HepG2 (cell line): ENCODE measurements around the gene CADM2. TPM values are rescaled to one million over a fixed set of nuclear protein-coding genes. Genes with fewer than 3 reads are reported as not detected.
A peak's percentile ranks its signal among the peaks of the same experiment; 100 is the strongest.

Source experiments
- ATAC-seq: fragments of 200-7000 bp; cut with Tn5 transposase; 3 replicates; pipeline ENCODE4 v1.9.1; 2020; ENCODE audit warnings: mild to moderate bottlenecking, moderate library complexity
- BruUV-seq: library from RNA; stranded (reverse); fragments of 400-500 nt; replicated peaks from 2 replicates; lab custom pipeline; 2021; lab: Mats Ljungman, UMichigan
- CTCF ChIA-PET: fragments of 300-600 bp; formaldehyde crosslinking; extraction: SDS; loops from one replicate; lab custom pipeline; 2021; ENCODE audit warnings: low total read pairs, inconsistent platforms, low intra/inter-chr PET ratio; lab: Yijun Ruan, JAX
- POLR2A ChIA-PET: fragments of 350-600 bp; sonication (Branson Sonifier 250); formaldehyde crosslinking; loops from one replicate; lab custom pipeline; 2020; ENCODE audit warnings: antibody characterized with exemption, inconsistent platforms; lab: Yijun Ruan, JAX
- DNase-seq: peaks from one replicate; pipeline ENCODE4 v3.0.0-alpha.2; 2015; ENCODE audit warnings: low spot score
- FAIRE-seq: peaks from 3 replicates; lab custom pipeline; 2011; peaks lifted over from hg19 to GRCh38; lab: Jason Lieb, UNC
- H2AFZ ChIP-seq: one replicate; pipeline ENCODE4 v1.6.1; 2011; ENCODE audit warnings: low read length, inconsistent platforms
- H3K27ac ChIP-seq: fragments of 300-600 bp; 3 replicates; pipeline ENCODE4 v1.8.0; 2011; ENCODE audit warnings: mixed run types, mild to moderate bottlenecking, mixed read lengths, low read length, inconsistent platforms; ENCODE audit not compliant: insufficient read depth; ENCODE audit errors: extremely low read length
- H3K27me3 ChIP-seq, 2 experiments: fragments of 200-600 bp in 1 of 2; 2 replicates in 1 of 2; 3 replicates in 1 of 2; pipeline versions ENCODE4 v1.6.0 to v1.8.0; 2011; ENCODE audit warnings: low read length in 2 of 2, mild to moderate bottlenecking in 2 of 2, moderate library complexity in 2 of 2, inconsistent platforms in 1 of 2; ENCODE audit not compliant: insufficient read depth in 2 of 2, control insufficient read depth in 1 of 2
- H3K36me3 ChIP-seq, 2 experiments: fragments of 200-600 bp in 1 of 2; replicated peaks in 1 of 2; 2 replicates in 1 of 2; 3 replicates in 1 of 2; pipeline versions ENCODE4 v1.5.1 to v1.8.0; 2011; ENCODE audit warnings: low read length in 2 of 2, inconsistent platforms in 1 of 2; ENCODE audit not compliant: insufficient read depth in 2 of 2, control insufficient read depth in 1 of 2
- H3K4me1 ChIP-seq: 2 replicates; pipeline ENCODE4 v1.5.1; 2012; ENCODE audit warnings: low read length, inconsistent platforms; ENCODE audit not compliant: insufficient read depth
- H3K4me2 ChIP-seq: 2 replicates; pipeline ENCODE4 v1.6.0; 2011; ENCODE audit warnings: low read depth, low read length, inconsistent platforms
- H3K4me3 ChIP-seq, 3 experiments: fragments of 200-600 bp in 1 of 3; sonication (generic), shearing (Covaris generic) in 1 of 3; replicated peaks in 1 of 3; 2 replicates each; pipeline ENCODE4 v1.5.1; 2011 to 2016; ENCODE audit warnings: low read length in 3 of 3, inconsistent platforms in 2 of 3, low read depth in 2 of 3, mild to moderate bottlenecking in 2 of 3, control low read depth in 1 of 3, mixed read lengths in 1 of 3; ENCODE audit not compliant: insufficient read depth in 1 of 3
- H3K79me2 ChIP-seq: one replicate; pipeline ENCODE4 v1.6.1; 2011; ENCODE audit warnings: low read length, inconsistent platforms; ENCODE audit not compliant: insufficient read depth
- H3K9ac ChIP-seq: 2 replicates; pipeline ENCODE4 v1.6.0; 2011; ENCODE audit warnings: mild to moderate bottlenecking, low read depth, low read length, inconsistent platforms; ENCODE audit not compliant: insufficient read depth
- H3K9me3 ChIP-seq: 2 replicates; pipeline ENCODE4 v1.5.1; 2012; ENCODE audit warnings: mild to moderate bottlenecking, low read length
- H4K20me1 ChIP-seq: 2 replicates; pipeline ENCODE4 v1.6.0; 2011; ENCODE audit warnings: inconsistent platforms, mild to moderate bottlenecking, low read length, moderate library complexity; ENCODE audit not compliant: insufficient read depth
- MIER2 ChIP-seq: IDR thresholded peaks from 2 replicates; pipeline ENCODE4 v1.6.1; 2016; ENCODE audit warnings: missing biosample characterization, missing genetic modification reagents
- PHF21A ChIP-seq: sonication (generic); formaldehyde crosslinking; IDR thresholded peaks from 2 replicates; pipeline ENCODE4 v1.5.0; 2020; ENCODE audit warnings: mild to moderate bottlenecking, missing genetic modification reagents
- REST ChIP-seq, 2 experiments: IDR thresholded peaks; 2 replicates each; pipeline ENCODE4 v1.6.1; 2011 to 2012; ENCODE audit warnings: low read length in 2 of 2, borderline replicate concordance in 1 of 2, low read depth in 1 of 2, mild to moderate bottlenecking in 1 of 2, moderate library complexity in 1 of 2
- SP2 ChIP-seq: sonication (generic); formaldehyde crosslinking; IDR thresholded peaks from 2 replicates; pipeline ENCODE4 v1.5.1; 2020; ENCODE audit warnings: mild to moderate bottlenecking, missing genetic modification reagents
- STAG1 ChIP-seq: sonication (generic); formaldehyde crosslinking; IDR thresholded peaks from 2 replicates; pipeline ENCODE4 v1.4.0; 2020; ENCODE audit warnings: missing genetic modification reagents
- WGBS: methylation state at CpG from one replicate; pipeline ENCODE4 v1.1.6; 2017; ENCODE audit warnings: low lambda C conversion rate; 5-methylcytosine and 5-hydroxymethylcytosine counted together
- in situ Hi-C: cut with HindIII; loops from 2 replicates; pipeline ENCODE4 v1.10.0; 2017; ENCODE audit warnings: low pct_unique_long_range_greater_than_20kb; ENCODE audit not compliant: extremely low pct_ligation_motif_present
- intact Hi-C: fragments of 100-400 bp; cut with micrococcal nuclease; formaldehyde crosslinking; loops from one replicate; pipeline ENCODE4 v1.10.0; 2022; ENCODE audit not compliant: unreplicated experiment
- polyA plus RNA-seq, 8 experiments: library from polyadenylated mRNA; depleted of rRNA in 3 of 8; stranded (reverse) in 7 of 8; unstranded in 1 of 8; fragments of >200 nt; fragmentation: Illumina TruSeq in 4 of 8; extraction: Trizol in 4 of 8; gene quantifications; 2 replicates each; pipeline versions ENCODE4 v1.2.1 to v1.2.3, GENCODE V29; 2011 to 2016; ENCODE audit warnings: low read depth in 4 of 8, missing spikeins in 1 of 8, mixed read lengths in 1 of 8; ENCODE audit not compliant: insufficient read depth in 1 of 8
- total RNA-seq, 5 experiments: library from RNA; depleted of rRNA; stranded (reverse); fragments of >200 nt; fragmentation: Illumina TruSeq; extraction: Trizol; gene quantifications; 2 replicates each; pipeline ENCODE4 v1.2.3, GENCODE V29; 2016; ENCODE audit warnings: low read depth in 1 of 5

Gene CADM2
- total and polyA plus RNA-seq, 2 of the 13 experiments (the other 11 are each of a cell fraction or from before 2014, with no cell fraction given) = not detected

- H3K4me1 ChIP-seq = no peaks in the 10 kb centered on the region
- H3K4me2 ChIP-seq = no peak overlapping the region
- H3K4me3 ChIP-seq = no peak overlapping the region
- H3K9me3 ChIP-seq = no peaks in the 10 kb centered on the region
- no TSS peak for BruUV-seq
- in situ Hi-C loops = no loop called here
- no peak for FAIRE-seq
- no peak overlapping the region for H3K9ac ChIP-seq
- H2AFZ ChIP-seq = no peak overlapping the region
- ATAC-seq = peak; percentile 74
- POLR2A ChIA-PET = no interaction called here
- H3K79me2 ChIP-seq = no peaks in the 10 kb centered on the region
- no peaks in the 10 kb centered on the region for H4K20me1 ChIP-seq
- no peaks in the 10 kb centered on the region; a peak in 1 of 5 replicates for H3K27me3 ChIP-seq
- whole genome bisulfite sequencing = 2% methylated on average over 4 of the region's 4 CpGs
- CTCF ChIA-PET = no interaction called here
- no peak for DNase-seq
- no peaks in the 10 kb centered on the region for H3K36me3 ChIP-seq
- intact Hi-C loops = no loop called here
- TF ChIP-seq STAG1 (CRISPR knock-in tag) (0 out of 2 replicates have a peak, but pooled peaks have one; percentile 10), SP2 (CRISPR knock-in tag) (no peak)
- TF ChIP-seq, all 625 proteins: peak for 1
- no peak overlapping the region for H3K27ac ChIP-seq
Observed at GRCh38 chr3:84943379-84943778, 15.4 kb upstream of the CADM2 start.

GRCh38 chr3:84946240-84946639 is 12.5 kb upstream of the CADM2 start:
- Histone ChIP-seq H3K9me3 (no peaks in the 10 kb centered on the region), H3K9ac (no peak overlapping the region), H3K79me2 (no peaks in the 10 kb centered on the region), H2AFZ (no peak overlapping the region), H3K27ac (no peak overlapping the region), H3K4me1 (no peaks in the 10 kb centered on the region), H3K36me3 (no peaks in the 10 kb centered on the region), H3K4me2 (no peak overlapping the region), H4K20me1 (no peaks in the 10 kb centered on the region), H3K4me3 (no peak overlapping the region), H3K27me3 (no peaks in the 10 kb centered on the region; a peak in 1 of 5 replicates)
- peak; percentile 87 for TF ChIP-seq MIER2
- TF ChIP-seq REST (IDR thresholded peaks at IDR 0.05; ENCODE audit: borderline replicate concordance in 1 of 2, low read depth in 1 of 2, low read length in 2 of 2) = peak; percentile 26 to 91
- TF ChIP-seq PHF21A (CRISPR knock-in tag) = no peak
- intact Hi-C loops (no loop called here), in situ Hi-C loops (no loop called here)
- WGBS = 0% methylated on average over 1 of the region's 1 CpG
- ATAC-seq (no peak), DNase-seq (no peak), FAIRE-seq (no peak)
- ChIA-PET CTCF (no interaction called here), POLR2A (no interaction called here)
- BruUV-seq = no TSS peak
